ENCODE measurements around the gene CALD1. TPM values are rescaled to one million over a fixed set of nuclear protein-coding genes. Genes with fewer than 3 reads are reported as not detected.
A peak's percentile ranks its signal among the peaks of the same experiment; 100 is the strongest.

CALD1 gene
- 230 TPM for total RNA-seq (ENCODE audit: unreplicated experiment)
- long read RNA-seq, full-length matches to known transcripts = 7 of 125 reads
- long read RNA-seq, partial matches to known transcripts = 82 of 125 reads
- long read RNA-seq, other reads (novel, unspliced or antisense) = 36 of 125 reads

GRCh38 chr7:134778941-134779740, at the start of gene CALD1:
Gene CALD1, plus strand, starts transcription at chr7:134779634. Its CDS starts 88,100 bp downstream, at chr7:134867734.
- peaks cover 5% of the 10 kb centered on the region for H3K27me3 Mint-ChIP-seq (ENCODE audit: unreplicated experiment)
- H3K4me3 Mint-ChIP-seq (ENCODE audit: unreplicated experiment) = peak within 1 kb of the TSS; percentile 98
- H3K9me3 Mint-ChIP-seq (ENCODE audit: unreplicated experiment) = no peaks in the 10 kb centered on the region
- peaks cover 11% of the 10 kb centered on the region for H3K36me3 Mint-ChIP-seq (ENCODE audit: low read depth, unreplicated experiment)
- peaks cover 48% of the 10 kb centered on the region for H3K4me1 Mint-ChIP-seq (ENCODE audit: unreplicated experiment)
- peak within 1 kb of the TSS; percentile 95 for H3K27ac Mint-ChIP-seq (ENCODE audit: unreplicated experiment)
- peak; percentile 80 for DNase-seq (ENCODE audit: low spot score)
- TF ChIP-seq, protein P1, sequence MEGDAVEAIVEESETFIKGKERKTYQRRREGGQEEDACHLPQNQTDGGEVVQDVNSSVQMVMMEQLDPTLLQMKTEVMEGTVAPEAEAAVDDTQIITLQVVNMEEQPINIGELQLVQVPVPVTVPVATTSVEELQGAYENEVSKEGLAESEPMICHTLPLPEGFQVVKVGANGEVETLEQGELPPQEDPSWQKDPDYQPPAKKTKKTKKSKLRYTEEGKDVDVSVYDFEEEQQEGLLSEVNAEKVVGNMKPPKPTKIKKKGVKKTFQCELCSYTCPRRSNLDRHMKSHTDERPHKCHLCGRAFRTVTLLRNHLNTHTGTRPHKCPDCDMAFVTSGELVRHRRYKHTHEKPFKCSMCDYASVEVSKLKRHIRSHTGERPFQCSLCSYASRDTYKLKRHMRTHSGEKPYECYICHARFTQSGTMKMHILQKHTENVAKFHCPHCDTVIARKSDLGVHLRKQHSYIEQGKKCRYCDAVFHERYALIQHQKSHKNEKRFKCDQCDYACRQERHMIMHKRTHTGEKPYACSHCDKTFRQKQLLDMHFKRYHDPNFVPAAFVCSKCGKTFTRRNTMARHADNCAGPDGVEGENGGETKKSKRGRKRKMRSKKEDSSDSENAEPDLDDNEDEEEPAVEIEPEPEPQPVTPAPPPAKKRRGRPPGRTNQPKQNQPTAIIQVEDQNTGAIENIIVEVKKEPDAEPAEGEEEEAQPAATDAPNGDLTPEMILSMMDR (IDR thresholded peaks at IDR 0.05; ENCODE audit: unreplicated experiment) = no peak

- Mint-ChIP-seq H3K27me3 (ENCODE audit: unreplicated experiment) (peaks cover 3% of the 10 kb centered on the region), H3K9me3 (ENCODE audit: unreplicated experiment) (no peaks in the 10 kb centered on the region), H3K4me1 (ENCODE audit: unreplicated experiment) (peaks cover 10% of the 10 kb centered on the region), H3K4me3 (ENCODE audit: unreplicated experiment) (no peak overlapping the region), H3K36me3 (ENCODE audit: low read depth, unreplicated experiment) (no peaks in the 10 kb centered on the region), H3K27ac (ENCODE audit: unreplicated experiment) (no peak overlapping the region)
- no peak for DNase-seq (ENCODE audit: low spot score)
- TF ChIP-seq, protein P1 (IDR thresholded peaks at IDR 0.05; ENCODE audit: unreplicated experiment) = no peak
Observed at GRCh38 chr7:134729895-134730294, 49.5 kb upstream of the CALD1 start.

DNA sequence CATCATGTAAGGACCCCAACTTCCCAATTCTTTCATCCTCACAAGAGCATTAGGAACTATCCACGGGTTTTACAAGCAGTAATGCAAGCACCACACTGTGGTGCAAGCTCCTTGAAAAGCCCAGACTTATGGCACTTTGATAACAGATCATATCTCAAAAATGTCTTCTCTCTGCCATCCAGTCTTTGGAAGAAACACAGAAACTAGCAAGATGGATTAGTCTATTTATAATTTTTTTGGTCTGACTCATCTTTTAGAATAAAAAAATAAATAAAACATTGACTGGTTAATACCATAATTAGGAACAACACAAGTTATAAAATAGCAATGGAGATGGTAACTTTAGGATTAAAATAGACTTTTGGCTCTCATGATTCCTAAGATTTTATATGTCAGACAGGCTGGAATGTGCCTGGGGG, 49.0 kb upstream of the CALD1 start:
- Mint-ChIP-seq H3K36me3 (ENCODE audit: low read depth, unreplicated experiment) (no peaks in the 10 kb centered on the region), H3K27me3 (ENCODE audit: unreplicated experiment) (peaks cover 3% of the 10 kb centered on the region), H3K9me3 (ENCODE audit: unreplicated experiment) (no peaks in the 10 kb centered on the region), H3K4me3 (ENCODE audit: unreplicated experiment) (no peak overlapping the region), H3K27ac (ENCODE audit: unreplicated experiment) (no peak overlapping the region), H3K4me1 (ENCODE audit: unreplicated experiment) (peaks cover 11% of the 10 kb centered on the region)
- DNase-seq (ENCODE audit: low spot score) = no peak
- TF ChIP-seq, protein P1 (IDR thresholded peaks at IDR 0.05; ENCODE audit: unreplicated experiment) = no peak

DNA sequence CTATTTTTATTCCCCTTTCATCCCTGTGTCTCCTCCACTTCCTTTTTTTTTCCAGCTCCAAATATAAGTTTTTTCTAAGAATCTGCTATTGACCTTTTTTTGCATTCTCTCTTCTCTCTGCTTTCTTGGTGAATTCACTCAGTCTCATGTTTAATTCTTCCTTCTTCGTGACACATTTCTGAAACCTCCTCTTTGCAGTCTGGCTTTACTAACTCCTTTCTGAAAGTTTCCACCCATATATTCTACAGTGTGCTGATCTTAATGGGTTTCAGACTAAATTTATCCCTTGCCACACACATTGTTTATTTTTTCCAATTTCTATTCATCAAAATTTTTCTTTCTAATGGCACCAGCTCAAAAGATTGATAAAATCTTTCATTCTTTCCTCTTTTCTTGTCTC, 47.8 kb upstream of the CALD1 start:
- peaks cover 23% of the 10 kb centered on the region for H3K4me1 Mint-ChIP-seq (ENCODE audit: unreplicated experiment)
- no peaks in the 10 kb centered on the region for H3K36me3 Mint-ChIP-seq (ENCODE audit: low read depth, unreplicated experiment)
- H3K4me3 Mint-ChIP-seq (ENCODE audit: unreplicated experiment) = no peak overlapping the region
- TF ChIP-seq, protein P1 (IDR thresholded peaks at IDR 0.05; ENCODE audit: unreplicated experiment) = no peak
- DNase-seq (ENCODE audit: low spot score) = no peak
- H3K27me3 Mint-ChIP-seq (ENCODE audit: unreplicated experiment) = peaks cover 3% of the 10 kb centered on the region
- peak overlapping the region; percentile 6 for H3K27ac Mint-ChIP-seq (ENCODE audit: unreplicated experiment)
- H3K9me3 Mint-ChIP-seq (ENCODE audit: unreplicated experiment) = no peaks in the 10 kb centered on the region

GRCh38 chr7:134732728-134733127, 46.7 kb upstream of the CALD1 start:
- Mint-ChIP-seq H3K9me3 (ENCODE audit: unreplicated experiment) (no peaks in the 10 kb centered on the region), H3K4me1 (ENCODE audit: unreplicated experiment) (peaks cover 27% of the 10 kb centered on the region), H3K27ac (ENCODE audit: unreplicated experiment) (peak overlapping the region; percentile 14)

More at GRCh38 chr7:134732728-134733127, 46.7 kb upstream of the CALD1 start:
- TF ChIP-seq, protein P1 (IDR thresholded peaks at IDR 0.05; ENCODE audit: unreplicated experiment) = no peak
- no peaks in the 10 kb centered on the region for H3K36me3 Mint-ChIP-seq (ENCODE audit: low read depth, unreplicated experiment)
- H3K27me3 Mint-ChIP-seq (ENCODE audit: unreplicated experiment) = peaks cover 3% of the 10 kb centered on the region
- no peak overlapping the region for H3K4me3 Mint-ChIP-seq (ENCODE audit: unreplicated experiment)
- no peak for DNase-seq (ENCODE audit: low spot score)

Measured in endothelial cell (in vitro differentiated cells).